Keratinocyte (primary cell): ENCODE results near the gene CHMP6. TPM values are rescaled to one million over a fixed set of nuclear protein-coding genes. Genes with fewer than 3 reads are reported as not detected.
A peak's percentile ranks its signal among the peaks of the same experiment; 100 is the strongest.

ENCODE experiments used
- DNase-seq: peaks from one replicate; pipeline ENCODE4 v3.0.0-alpha.2; 2011; ENCODE audit warnings: low read depth, missing footprints, low spot score
- FAIRE-seq: peaks from 2 replicates; lab custom pipeline; 2011; peaks lifted over from hg19 to GRCh38; lab: Jason Lieb, UNC
- H2AFZ ChIP-seq: 2 replicates; pipeline ENCODE4 v1.6.0; 2012; ENCODE audit warnings: low read length, control low read depth, inconsistent platforms; ENCODE audit not compliant: control insufficient read depth
- H3K27ac ChIP-seq: 2 replicates; pipeline ENCODE4 v1.5.1; 2011; ENCODE audit warnings: low read length; ENCODE audit not compliant: control insufficient read depth, insufficient read depth
- H3K27me3 ChIP-seq: 3 replicates; pipeline ENCODE4 v1.6.0; 2011; ENCODE audit warnings: low read length; ENCODE audit not compliant: control insufficient read depth, insufficient read depth; ENCODE audit errors: extremely low read depth
- H3K36me3 ChIP-seq, 2 experiments: 2 replicates in 1 of 2; 3 replicates in 1 of 2; pipeline ENCODE4 v1.5.1; 2011; ENCODE audit warnings: low read length in 2 of 2, mild to moderate bottlenecking in 1 of 2; ENCODE audit not compliant: control insufficient read depth in 2 of 2, insufficient read depth in 2 of 2; ENCODE audit errors: extremely low read depth in 1 of 2
- H3K4me1 ChIP-seq: 3 replicates; pipeline ENCODE4 v1.5.1; 2011; ENCODE audit warnings: low read length; ENCODE audit not compliant: control insufficient read depth, insufficient read depth; ENCODE audit errors: extremely low read depth
- H3K4me2 ChIP-seq: 3 replicates; pipeline ENCODE4 v1.6.0; 2011; ENCODE audit warnings: low read depth, low read length; ENCODE audit not compliant: control insufficient read depth, insufficient read depth; ENCODE audit errors: extremely low read depth
- H3K4me3 ChIP-seq, 3 experiments: fragments of 200-600 bp in 1 of 3; sonication (generic) in 1 of 3; 2 replicates in 2 of 3; 3 replicates in 1 of 3; pipeline ENCODE4 v1.5.1; 2011 to 2016; ENCODE audit warnings: low read length in 3 of 3, mild to moderate bottlenecking in 3 of 3, control low read depth in 2 of 3, inconsistent platforms in 1 of 3, low read depth in 1 of 3, mixed read lengths in 1 of 3, mixed run types in 1 of 3, moderate library complexity in 1 of 3; ENCODE audit not compliant: control insufficient read depth in 2 of 3, insufficient read depth in 2 of 3; ENCODE audit errors: extremely low read depth in 1 of 3
- H3K79me2 ChIP-seq: 2 replicates; pipeline ENCODE4 v1.6.0; 2012; ENCODE audit warnings: low read length; ENCODE audit not compliant: control insufficient read depth, insufficient read depth
- H3K9ac ChIP-seq: 3 replicates; pipeline ENCODE4 v1.6.0; 2011; ENCODE audit warnings: low read length; ENCODE audit not compliant: control insufficient read depth, insufficient read depth; ENCODE audit errors: extremely low read depth
- H3K9me1 ChIP-seq: 3 replicates; pipeline ENCODE4 v1.6.0; 2011; ENCODE audit warnings: low read length; ENCODE audit not compliant: control insufficient read depth, insufficient read depth; ENCODE audit errors: extremely low read depth
- H3K9me3 ChIP-seq: 2 replicates; pipeline ENCODE4 v1.5.1; 2012; ENCODE audit warnings: low read depth, low read length; ENCODE audit not compliant: control insufficient read depth
- H4K20me1 ChIP-seq: 3 replicates; pipeline ENCODE4 v1.6.0; 2011; ENCODE audit warnings: low read length; ENCODE audit not compliant: control insufficient read depth, insufficient read depth; ENCODE audit errors: extremely low read depth
- EZH2 ChIP-seq: IDR thresholded peaks from one replicate; pipeline ENCODE4 v1.6.1; 2012; ENCODE audit warnings: inconsistent platforms, mild to moderate bottlenecking, low read length, moderate library complexity
- dilution Hi-C: fragments of 300-500 bp; cut with MboI; formaldehyde crosslinking; loops from one replicate; pipeline ENCODE4 v1.7.0; 2020; ENCODE audit warnings: low sequenced_read_pairs; ENCODE audit not compliant: extremely low pct_ligation_motif_present
- polyA plus RNA-seq, 5 experiments: library from polyadenylated mRNA; depleted of rRNA in 3 of 5; stranded (reverse) in 3 of 5; stranded (forward) in 1 of 5; unstranded in 1 of 5; fragments of >200 nt; gene quantifications; 1 replicate in 1 of 5; 2 replicates in 3 of 5; 3 replicates in 1 of 5; pipeline versions ENCODE4 v1.2.1 to v1.2.3, GENCODE V29; 2011 to 2012; ENCODE audit warnings: missing spikeins in 2 of 5, low read depth in 1 of 5, low replicate concordance in 1 of 5
- TF ChIP-seq, protein P1 (sequence below), 3 experiments: IDR thresholded peaks in 1 of 3; conservative IDR thresholded peaks in 1 of 3; optimal IDR thresholded peaks in 1 of 3; 2 replicates in 2 of 3; 3 replicates in 1 of 3; pipeline versions ENCODE3 to v1.5.1; 2011; ENCODE audit warnings: low read length in 3 of 3, mild to moderate bottlenecking in 3 of 3, moderate library complexity in 2 of 3, control low read depth in 1 of 3, inconsistent platforms in 1 of 3; ENCODE audit not compliant: insufficient read depth in 2 of 3; ENCODE audit errors: extremely low read depth in 1 of 3

The CHMP6 gene
- polyA plus RNA-seq, 1 donor (not counting 4 experiments of a cell fraction or from before 2014, with no cell fraction given), result 20.9 TPM

DNA sequence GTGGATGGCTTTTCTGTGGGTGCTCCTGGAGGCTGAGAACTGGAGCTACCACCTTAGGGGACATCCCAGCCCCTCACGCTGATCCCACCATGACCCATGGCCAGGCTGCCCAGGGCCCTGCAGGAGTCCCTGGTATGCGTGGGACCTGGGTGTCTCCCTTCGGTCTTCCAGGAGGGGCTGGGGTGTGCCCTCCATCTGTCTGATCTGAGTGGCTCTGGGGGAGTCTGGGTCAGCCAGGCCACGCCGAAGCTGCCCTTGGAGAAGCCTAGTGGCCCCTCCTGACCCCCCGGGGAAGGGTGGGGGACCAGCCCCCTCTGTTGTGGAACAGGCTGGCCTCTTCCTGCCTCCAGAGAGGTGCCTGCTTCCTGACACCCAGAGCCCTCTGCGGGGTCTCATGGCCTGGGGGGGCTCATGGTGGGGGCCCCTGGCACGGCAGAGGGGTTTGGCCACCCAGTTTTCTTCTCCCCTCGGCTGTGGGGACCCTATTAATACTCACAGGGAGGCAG, 54.0 kb downstream of the CHMP6 start:
- TF ChIP-seq EZH2, result no peak
- TF ChIP-seq, protein P1, sequence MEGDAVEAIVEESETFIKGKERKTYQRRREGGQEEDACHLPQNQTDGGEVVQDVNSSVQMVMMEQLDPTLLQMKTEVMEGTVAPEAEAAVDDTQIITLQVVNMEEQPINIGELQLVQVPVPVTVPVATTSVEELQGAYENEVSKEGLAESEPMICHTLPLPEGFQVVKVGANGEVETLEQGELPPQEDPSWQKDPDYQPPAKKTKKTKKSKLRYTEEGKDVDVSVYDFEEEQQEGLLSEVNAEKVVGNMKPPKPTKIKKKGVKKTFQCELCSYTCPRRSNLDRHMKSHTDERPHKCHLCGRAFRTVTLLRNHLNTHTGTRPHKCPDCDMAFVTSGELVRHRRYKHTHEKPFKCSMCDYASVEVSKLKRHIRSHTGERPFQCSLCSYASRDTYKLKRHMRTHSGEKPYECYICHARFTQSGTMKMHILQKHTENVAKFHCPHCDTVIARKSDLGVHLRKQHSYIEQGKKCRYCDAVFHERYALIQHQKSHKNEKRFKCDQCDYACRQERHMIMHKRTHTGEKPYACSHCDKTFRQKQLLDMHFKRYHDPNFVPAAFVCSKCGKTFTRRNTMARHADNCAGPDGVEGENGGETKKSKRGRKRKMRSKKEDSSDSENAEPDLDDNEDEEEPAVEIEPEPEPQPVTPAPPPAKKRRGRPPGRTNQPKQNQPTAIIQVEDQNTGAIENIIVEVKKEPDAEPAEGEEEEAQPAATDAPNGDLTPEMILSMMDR (optimal IDR thresholded peaks at IDR 0.05 in 1 of 3, IDR thresholded peaks at IDR 0.05 in 1 of 3, conservative IDR thresholded peaks at IDR 0.05 in 1 of 3; ENCODE audit: extremely low read depth in 1 of 3, insufficient read depth in 2 of 3, low read length in 3 of 3), result no peak
- dilution Hi-C loops, result no loop called here
- Histone ChIP-seq H4K20me1 (peaks cover 2% of the 10 kb centered on the region), H2AFZ (no peak overlapping the region), H3K27me3 (no peaks in the 10 kb centered on the region), H3K9me1 (peaks cover 6% of the 10 kb centered on the region), H3K9ac (peak overlapping the region; percentile 7), H3K9me3 (no peaks in the 10 kb centered on the region), H3K4me2 (no peak overlapping the region), H3K4me3 (no peak overlapping the region), H3K36me3 (peaks cover 9 to 10% of the 10 kb centered on the region in 2 experiments), H3K27ac (no peak overlapping the region), H3K79me2 (peaks cover 96% of the 10 kb centered on the region), H3K4me1 (peaks cover 74% of the 10 kb centered on the region)
- DNase-seq (no peak), FAIRE-seq (no peak)

DNA sequence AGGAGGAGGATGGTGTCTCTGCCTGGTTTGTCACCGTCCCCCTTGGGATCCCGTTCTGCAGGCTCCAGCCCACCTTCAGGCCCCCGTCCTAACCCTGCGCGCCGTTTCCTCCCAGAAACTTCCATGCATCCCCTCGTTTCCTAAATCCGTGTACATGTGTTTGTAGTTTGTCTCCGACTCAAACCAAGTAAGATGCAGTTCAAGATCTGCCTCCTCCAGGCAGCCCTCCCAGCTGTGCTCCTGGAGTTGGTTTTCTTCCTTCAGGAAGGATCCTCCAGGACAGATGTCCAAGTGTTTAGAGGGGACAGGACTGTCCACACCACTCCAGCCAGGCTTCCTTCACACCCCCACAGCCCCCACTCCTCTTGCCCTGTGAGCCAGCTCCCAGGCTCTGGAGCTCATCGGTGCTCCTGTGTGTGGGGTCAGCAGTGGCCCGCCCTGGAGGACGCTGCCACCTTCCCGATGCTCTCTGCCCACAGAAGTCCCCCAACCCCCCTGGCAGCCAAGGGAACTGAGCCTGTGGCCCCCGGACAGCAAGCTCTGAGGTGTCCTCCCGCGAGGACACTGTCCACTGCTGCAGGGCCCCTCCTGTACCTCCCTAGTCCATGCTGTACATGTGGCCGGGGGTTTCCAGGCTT, 54.6 kb downstream of the CHMP6 start:
- H3K27me3 ChIP-seq, result no peaks in the 10 kb centered on the region
- no peaks in the 10 kb centered on the region for H4K20me1 ChIP-seq
- dilution Hi-C loops, result no loop called here
- TF ChIP-seq, protein P1 (optimal IDR thresholded peaks at IDR 0.05 in 1 of 3, IDR thresholded peaks at IDR 0.05 in 1 of 3, conservative IDR thresholded peaks at IDR 0.05 in 1 of 3; ENCODE audit: extremely low read depth in 1 of 3, insufficient read depth in 2 of 3, low read length in 3 of 3), result no peak
- no peak for TF ChIP-seq EZH2
- no peak overlapping the region for H3K27ac ChIP-seq
- peaks cover 9 to 10% of the 10 kb centered on the region in 2 experiments for H3K36me3 ChIP-seq
- no peak overlapping the region for H2AFZ ChIP-seq
- H3K79me2 ChIP-seq, result peaks cover 95% of the 10 kb centered on the region
- DNase-seq (no peak), FAIRE-seq (no peak)
- no peaks in the 10 kb centered on the region for H3K9me3 ChIP-seq
- no peak overlapping the region for H3K4me3 ChIP-seq
- peaks cover 5% of the 10 kb centered on the region for H3K9me1 ChIP-seq
- no peak overlapping the region for H3K4me2 ChIP-seq
- peaks cover 74% of the 10 kb centered on the region for H3K4me1 ChIP-seq
- peak overlapping the region; percentile 7 for H3K9ac ChIP-seq
